ENCODE results near the gene THAP8.

Gene THAP8

GRCh38 chr19:36084231-36085009 lies 30.3 kb upstream of the THAP8 start:
- no peak for TF ChIP-seq CTCF (IDR thresholded peaks at IDR 0.05; ENCODE audit: control insufficient read depth, extremely low read depth, insufficient read depth)
- no peak overlapping the region for H3K4me3 ChIP-seq (ENCODE audit: low read depth, low read length)
- no peak for DNase-seq (ENCODE audit: low read depth)

GRCh38 chr19:36082916-36083315 lies 28.8 kb upstream of the THAP8 start:
- no peak for DNase-seq (ENCODE audit: low read depth)
- H3K4me3 ChIP-seq (ENCODE audit: low read depth, low read length), result no peak overlapping the region
- no peak for TF ChIP-seq CTCF (IDR thresholded peaks at IDR 0.05; ENCODE audit: control insufficient read depth, extremely low read depth, insufficient read depth)

GRCh38 chr19:36081894-36082293 lies 27.8 kb upstream of the THAP8 start:
- no peak overlapping the region for H3K4me3 ChIP-seq (ENCODE audit: low read depth, low read length)
- DNase-seq (ENCODE audit: low read depth), result no peak
- no peak for TF ChIP-seq CTCF (IDR thresholded peaks at IDR 0.05; ENCODE audit: control insufficient read depth, extremely low read depth, insufficient read depth)

- no peak overlapping the region for H3K4me3 ChIP-seq (ENCODE audit: low read depth, low read length)
- TF ChIP-seq CTCF (IDR thresholded peaks at IDR 0.05; ENCODE audit: control insufficient read depth, extremely low read depth, insufficient read depth), result no peak
- no peak for DNase-seq (ENCODE audit: low read depth)
These were observed 27.3 kb upstream of the THAP8 start for GRCh38 chr19:36081385-36081784.

- no peak for DNase-seq (ENCODE audit: low read depth)
- H3K4me3 ChIP-seq (ENCODE audit: low read depth, low read length), result no peak overlapping the region
- TF ChIP-seq CTCF (IDR thresholded peaks at IDR 0.05; ENCODE audit: control insufficient read depth, extremely low read depth, insufficient read depth), result no peak
These were observed 25.4 kb upstream of the THAP8 start for GRCh38 chr19:36079389-36079945.

- no peak overlapping the region for H3K4me3 ChIP-seq (ENCODE audit: low read depth, low read length)
- no peak for DNase-seq (ENCODE audit: low read depth)
- TF ChIP-seq CTCF (IDR thresholded peaks at IDR 0.05; ENCODE audit: control insufficient read depth, extremely low read depth, insufficient read depth), result no peak
These were observed 19.2 kb upstream of the THAP8 start for GRCh38 chr19:36073121-36073876.

Measured in LNCaP clone FGC (cell line).